Measurements from ENCODE around the gene SLC25A33.
"Not testable (repeated sequence)": the region's sequence is repeated elsewhere in the genome, so short reads cannot be mapped to it uniquely, and the experiment has no call there.

The SLC25A33 gene

DNA sequence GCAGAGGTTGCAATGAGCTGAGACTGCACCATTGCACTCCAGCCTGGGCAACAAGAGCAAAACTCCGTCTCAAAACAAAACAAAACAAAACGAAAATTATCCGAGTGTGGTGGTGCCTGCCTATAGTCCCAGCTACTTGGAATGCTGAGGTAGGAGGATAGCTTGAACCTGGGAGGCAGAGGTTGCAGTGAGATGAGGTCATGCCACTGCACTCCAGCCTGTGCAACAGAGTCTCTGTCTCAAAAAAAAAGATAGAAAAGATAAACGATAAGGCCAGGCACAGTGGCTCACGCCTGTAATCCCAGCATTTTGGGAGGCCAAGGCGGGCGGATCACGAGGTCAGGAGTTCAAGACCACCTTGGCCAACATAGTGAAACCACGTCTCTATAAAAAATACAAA, 23.7 kb upstream of the SLC25A33 start:
- H3K4me3 ChIP-seq (ENCODE audit: low read length); H3K27ac ChIP-seq (ENCODE audit: low read length); H3K27me3 ChIP-seq (ENCODE audit: insufficient read depth, low read length); H3K9ac ChIP-seq (ENCODE audit: low read depth, low read length); H3K4me1 ChIP-seq (ENCODE audit: insufficient read depth, low read length); H3K36me3 ChIP-seq (ENCODE audit: insufficient read depth, low read depth, low read length); H3K9me3 ChIP-seq (ENCODE audit: insufficient read depth, low read depth, low read length): not testable (repeated sequence)

DNA sequence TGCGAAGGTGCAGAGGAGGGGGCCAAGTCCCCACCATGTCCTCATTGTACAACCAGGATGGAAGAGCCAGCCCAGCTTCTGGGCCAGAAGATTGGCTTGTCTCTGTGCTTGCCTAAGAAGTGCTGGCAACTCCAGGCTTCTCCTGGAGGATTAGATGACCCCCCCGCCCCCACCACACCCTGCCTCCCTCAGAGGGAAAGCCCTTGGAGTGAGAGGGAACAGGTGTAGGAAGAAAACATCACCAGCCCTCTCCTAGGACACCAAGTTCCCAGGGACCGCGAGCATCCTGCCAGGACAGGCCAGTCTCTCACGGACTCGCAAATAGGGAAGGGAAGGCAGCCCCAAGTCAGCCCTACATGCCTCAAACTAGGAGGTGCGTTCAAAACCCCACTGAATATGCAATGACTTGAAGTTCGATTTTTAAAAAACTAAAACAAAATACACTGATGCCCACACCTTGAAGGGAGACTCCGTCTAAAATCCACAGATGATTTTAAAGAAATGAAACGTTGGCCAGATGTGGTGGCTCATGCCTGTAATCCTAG, 20.7 kb upstream of the SLC25A33 start:
- Histone ChIP-seq H3K27ac (ENCODE audit: low read length) (no peak overlapping the region), H3K27me3 (ENCODE audit: insufficient read depth, low read length) (no peaks in the 10 kb centered on the region), H3K9me3 (ENCODE audit: insufficient read depth, low read depth, low read length) (no peaks in the 10 kb centered on the region), H3K36me3 (ENCODE audit: insufficient read depth, low read depth, low read length) (no peaks in the 10 kb centered on the region), H3K4me3 (ENCODE audit: low read length) (no peak overlapping the region), H3K4me1 (ENCODE audit: insufficient read depth, low read length) (no peaks in the 10 kb centered on the region), H3K9ac (ENCODE audit: low read depth, low read length) (no peak overlapping the region)

GRCh38 chr1:9520411-9520810, 18.9 kb upstream of the SLC25A33 start:
- Histone ChIP-seq H3K27ac (ENCODE audit: low read length) (no peak overlapping the region), H3K4me3 (ENCODE audit: low read length) (no peak overlapping the region), H3K9me3 (ENCODE audit: insufficient read depth, low read depth, low read length) (no peaks in the 10 kb centered on the region), H3K27me3 (ENCODE audit: insufficient read depth, low read length) (no peaks in the 10 kb centered on the region), H3K36me3 (ENCODE audit: insufficient read depth, low read depth, low read length) (no peaks in the 10 kb centered on the region), H3K9ac (ENCODE audit: low read depth, low read length) (no peak overlapping the region), H3K4me1 (ENCODE audit: insufficient read depth, low read length) (no peaks in the 10 kb centered on the region)

- Histone ChIP-seq H3K4me3 (ENCODE audit: low read length) (no peak overlapping the region), H3K27ac (ENCODE audit: low read length) (no peak overlapping the region), H3K27me3 (ENCODE audit: insufficient read depth, low read length) (no peaks in the 10 kb centered on the region), H3K4me1 (ENCODE audit: insufficient read depth, low read length) (no peaks in the 10 kb centered on the region), H3K36me3 (ENCODE audit: insufficient read depth, low read depth, low read length) (no peaks in the 10 kb centered on the region), H3K9ac (ENCODE audit: low read depth, low read length) (no peak overlapping the region), H3K9me3 (ENCODE audit: insufficient read depth, low read depth, low read length) (no peaks in the 10 kb centered on the region)
Measured at GRCh38 chr1:9529190-9529589, 10.1 kb upstream of the SLC25A33 start.

GRCh38 chr1:9530320-9530719, 8.9 kb upstream of the SLC25A33 start:
- Histone ChIP-seq H3K9ac (ENCODE audit: low read depth, low read length) (no peak overlapping the region), H3K9me3 (ENCODE audit: insufficient read depth, low read depth, low read length) (no peaks in the 10 kb centered on the region), H3K27ac (ENCODE audit: low read length) (no peak overlapping the region), H3K4me3 (ENCODE audit: low read length) (no peak overlapping the region), H3K27me3 (ENCODE audit: insufficient read depth, low read length) (no peaks in the 10 kb centered on the region), H3K36me3 (ENCODE audit: insufficient read depth, low read depth, low read length) (no peaks in the 10 kb centered on the region), H3K4me1 (ENCODE audit: insufficient read depth, low read length) (no peaks in the 10 kb centered on the region)

DNA sequence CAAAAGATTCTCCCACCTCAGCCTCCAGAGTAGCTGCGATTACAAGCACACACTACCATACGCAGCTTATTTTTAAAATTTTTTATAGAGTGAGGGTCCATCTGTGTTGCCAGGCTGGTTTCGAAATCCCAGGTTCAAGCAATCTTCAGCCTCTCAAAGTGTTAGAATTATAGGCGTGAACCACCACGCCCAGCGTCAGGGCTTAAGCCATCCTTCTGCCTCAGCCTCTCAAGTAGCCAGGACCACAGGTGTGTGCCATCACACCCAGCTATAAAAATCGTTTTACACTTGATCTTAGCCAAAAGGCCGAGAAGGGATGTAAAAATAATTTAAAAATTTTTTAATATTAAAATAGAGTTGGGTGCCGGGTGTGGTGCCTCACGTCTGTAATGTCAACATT, 4.3 kb upstream of the SLC25A33 start:
- Histone ChIP-seq H3K36me3 (ENCODE audit: insufficient read depth, low read depth, low read length) (no peaks in the 10 kb centered on the region), H3K9me3 (ENCODE audit: insufficient read depth, low read depth, low read length) (no peaks in the 10 kb centered on the region; the same call in 1 of the 2 replicates), H3K4me1 (ENCODE audit: insufficient read depth, low read length) (no peaks in the 10 kb centered on the region; the same call in 1 of the 2 replicates), H3K9ac (ENCODE audit: low read depth, low read length) (no peak overlapping the region), H3K27me3 (ENCODE audit: insufficient read depth, low read length) (no peaks in the 10 kb centered on the region), H3K27ac (ENCODE audit: low read length) (no peak overlapping the region), H3K4me3 (ENCODE audit: low read length) (no peak overlapping the region)

DNA sequence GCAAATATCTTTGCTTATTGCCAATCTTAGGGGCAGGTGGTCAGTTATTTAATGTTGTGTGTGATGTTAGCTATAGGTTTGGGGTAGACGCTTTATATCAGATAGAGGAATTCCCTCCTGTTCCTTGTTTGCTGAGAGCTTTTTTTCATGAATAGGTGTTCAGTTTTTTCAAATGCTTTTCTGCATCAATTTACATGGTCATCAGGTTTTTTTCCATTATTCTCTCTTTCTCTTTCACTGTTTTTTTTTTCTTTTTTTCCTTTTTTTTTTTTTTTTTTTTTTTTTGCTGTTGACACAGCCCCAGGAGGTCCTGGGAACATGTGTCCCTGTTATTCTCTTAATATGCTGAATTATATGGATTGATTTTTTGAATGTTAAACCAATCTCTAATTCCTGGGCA, 3.0 kb upstream of the SLC25A33 start:
- H3K36me3 ChIP-seq (ENCODE audit: insufficient read depth, low read depth, low read length) = no peaks in the 10 kb centered on the region
- no peak overlapping the region for H3K27ac ChIP-seq (ENCODE audit: low read length)
- no peaks in the 10 kb centered on the region; the same call in 1 of the 2 replicates for H3K4me1 ChIP-seq (ENCODE audit: insufficient read depth, low read length)
- no peaks in the 10 kb centered on the region; the same call in 1 of the 2 replicates for H3K9me3 ChIP-seq (ENCODE audit: insufficient read depth, low read depth, low read length)
- no peak overlapping the region for H3K9ac ChIP-seq (ENCODE audit: low read depth, low read length)
- H3K27me3 ChIP-seq (ENCODE audit: insufficient read depth, low read length) = no peaks in the 10 kb centered on the region
- no peak overlapping the region for H3K4me3 ChIP-seq (ENCODE audit: low read length)

- Histone ChIP-seq H3K4me3 (ENCODE audit: low read length) (no peak overlapping the region), H3K9ac (ENCODE audit: low read depth, low read length) (no peak overlapping the region), H3K4me1 (ENCODE audit: insufficient read depth, low read length) (no peaks in the 10 kb centered on the region; the same call in 1 of the 2 replicates), H3K27me3 (ENCODE audit: insufficient read depth, low read length) (no peaks in the 10 kb centered on the region), H3K27ac (ENCODE audit: low read length) (no peak overlapping the region), H3K36me3 (ENCODE audit: insufficient read depth, low read depth, low read length) (peaks cover 6% of the 10 kb centered on the region; the same call in 1 of the 2 replicates), H3K9me3 (ENCODE audit: insufficient read depth, low read depth, low read length) (no peaks in the 10 kb centered on the region; the same call in 1 of the 2 replicates)
Measured at GRCh38 chr1:9537863-9538668, 1.2 kb upstream of the SLC25A33 start.

DNA sequence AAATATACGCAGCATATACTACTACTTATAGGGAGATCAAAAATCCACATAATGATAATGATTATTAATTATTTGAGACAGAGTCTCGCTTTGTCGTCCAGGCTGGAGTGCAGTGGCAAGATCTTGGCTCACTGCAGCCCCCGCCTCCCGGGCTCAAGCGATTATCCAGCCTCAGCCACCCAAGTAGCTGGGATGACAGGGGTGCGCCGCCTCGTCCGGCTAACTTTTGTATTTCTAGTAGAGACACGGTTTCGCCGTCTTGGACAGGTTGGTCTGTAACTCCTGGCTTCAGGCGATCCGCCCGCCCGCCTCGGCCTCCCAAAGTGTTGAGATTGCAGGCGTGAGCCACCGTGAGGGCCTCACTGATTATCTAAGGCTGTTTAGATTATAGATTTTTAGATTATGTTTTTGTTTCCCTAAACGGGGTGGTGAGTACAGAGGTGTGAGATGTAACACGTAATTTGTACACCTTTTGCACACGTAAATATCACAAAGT, 548 bp upstream of the SLC25A33 start:
- Histone ChIP-seq H3K36me3 (ENCODE audit: insufficient read depth, low read depth, low read length) (peaks cover 6% of the 10 kb centered on the region; the same call in 1 of the 2 replicates), H3K4me3 (ENCODE audit: low read length) (no peak overlapping the region), H3K4me1 (ENCODE audit: insufficient read depth, low read length) (no peaks in the 10 kb centered on the region; the same call in 1 of the 2 replicates), H3K27me3 (ENCODE audit: insufficient read depth, low read length) (no peaks in the 10 kb centered on the region), H3K9me3 (ENCODE audit: insufficient read depth, low read depth, low read length) (no peaks in the 10 kb centered on the region; the same call in 1 of the 2 replicates), H3K27ac (ENCODE audit: low read length) (no peak overlapping the region), H3K9ac (ENCODE audit: low read depth, low read length) (peak overlapping the region; percentile 34; the same call in 1 of the 2 replicates)

- H3K27me3 ChIP-seq (ENCODE audit: insufficient read depth, low read length) = no peaks in the 10 kb centered on the region
- no peak overlapping the region for H3K27ac ChIP-seq (ENCODE audit: low read length)
- no peaks in the 10 kb centered on the region; the same call in 1 of the 2 replicates for H3K4me1 ChIP-seq (ENCODE audit: insufficient read depth, low read length)
- H3K9ac ChIP-seq (ENCODE audit: low read depth, low read length) = peak overlapping the region; percentile 62; the same call in 1 of the 2 replicates
- peak overlapping the region; percentile 80 for H3K4me3 ChIP-seq (ENCODE audit: low read length)
- no peaks in the 10 kb centered on the region; the same call in 1 of the 2 replicates for H3K9me3 ChIP-seq (ENCODE audit: insufficient read depth, low read depth, low read length)
- peaks cover 6% of the 10 kb centered on the region; the same call in 1 of the 2 replicates for H3K36me3 ChIP-seq (ENCODE audit: insufficient read depth, low read depth, low read length)
Measured at GRCh38 chr1:9539829-9540550, 725 bp downstream of the SLC25A33 start.

DNA sequence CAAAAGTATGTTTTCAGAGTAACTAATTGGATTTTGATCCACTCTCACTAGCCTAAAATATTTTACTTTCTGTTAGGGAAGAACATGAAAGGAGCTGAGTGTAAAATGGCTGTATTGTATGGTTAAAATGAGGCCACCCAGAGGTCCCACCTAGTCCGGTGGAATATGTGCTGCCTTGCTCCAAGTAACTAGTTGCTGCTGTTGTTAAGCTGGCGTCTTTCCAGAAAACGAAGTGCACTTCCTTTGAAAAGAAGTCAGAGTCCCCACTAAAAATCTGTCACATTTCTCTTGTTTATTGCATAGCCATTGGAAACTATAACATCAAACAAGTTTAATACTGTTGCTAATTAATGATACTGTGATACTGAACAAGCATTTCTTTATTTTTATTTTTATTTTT, 3.2 kb downstream of the SLC25A33 start:
- H3K27ac ChIP-seq (ENCODE audit: low read length) = no peak overlapping the region
- peaks cover 6% of the 10 kb centered on the region; the same call in 1 of the 2 replicates for H3K36me3 ChIP-seq (ENCODE audit: insufficient read depth, low read depth, low read length)
- H3K4me3 ChIP-seq (ENCODE audit: low read length) = no peak overlapping the region
- H3K27me3 ChIP-seq (ENCODE audit: insufficient read depth, low read length) = no peaks in the 10 kb centered on the region
- H3K9ac ChIP-seq (ENCODE audit: low read depth, low read length) = no peak overlapping the region
- no peaks in the 10 kb centered on the region; the same call in 1 of the 2 replicates for H3K4me1 ChIP-seq (ENCODE audit: insufficient read depth, low read length)
- no peaks in the 10 kb centered on the region for H3K9me3 ChIP-seq (ENCODE audit: insufficient read depth, low read depth, low read length)
